GM10266 (cell line): ENCODE data around the gene NBEA.

Experiments
- DNase-seq: peaks from one replicate; pipeline ENCODE4 v3.0.0; 2012; ENCODE audit errors: extremely low spot score
- TF ChIP-seq, protein P1 (sequence below): IDR thresholded peaks from 2 replicates; pipeline ENCODE4 v1.5.1; 2012; ENCODE audit warnings: mild to moderate bottlenecking, low read depth; ENCODE audit not compliant: control insufficient read depth, insufficient read depth; ENCODE audit errors: missing control alignments

Gene NBEA

DNA sequence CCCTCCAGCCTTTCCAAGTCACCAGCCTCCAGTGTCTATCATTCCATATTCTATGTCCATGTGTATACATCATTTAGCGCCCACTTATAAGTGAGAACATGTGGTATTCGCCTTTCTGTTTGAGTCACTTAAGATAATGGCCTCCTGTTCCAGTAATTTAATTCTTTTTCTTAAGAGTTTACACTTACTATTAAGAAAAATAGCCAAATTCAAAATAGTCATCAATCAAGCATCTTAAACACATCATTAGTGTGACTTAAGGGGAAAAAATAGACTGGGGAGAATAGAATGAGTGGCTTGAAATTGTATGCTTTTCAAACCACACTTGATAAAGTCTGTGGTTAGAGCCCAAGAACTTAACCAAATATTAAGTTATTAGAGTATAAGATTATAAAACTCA, 286.5 kb downstream of the NBEA start:
- TF ChIP-seq, protein P1, sequence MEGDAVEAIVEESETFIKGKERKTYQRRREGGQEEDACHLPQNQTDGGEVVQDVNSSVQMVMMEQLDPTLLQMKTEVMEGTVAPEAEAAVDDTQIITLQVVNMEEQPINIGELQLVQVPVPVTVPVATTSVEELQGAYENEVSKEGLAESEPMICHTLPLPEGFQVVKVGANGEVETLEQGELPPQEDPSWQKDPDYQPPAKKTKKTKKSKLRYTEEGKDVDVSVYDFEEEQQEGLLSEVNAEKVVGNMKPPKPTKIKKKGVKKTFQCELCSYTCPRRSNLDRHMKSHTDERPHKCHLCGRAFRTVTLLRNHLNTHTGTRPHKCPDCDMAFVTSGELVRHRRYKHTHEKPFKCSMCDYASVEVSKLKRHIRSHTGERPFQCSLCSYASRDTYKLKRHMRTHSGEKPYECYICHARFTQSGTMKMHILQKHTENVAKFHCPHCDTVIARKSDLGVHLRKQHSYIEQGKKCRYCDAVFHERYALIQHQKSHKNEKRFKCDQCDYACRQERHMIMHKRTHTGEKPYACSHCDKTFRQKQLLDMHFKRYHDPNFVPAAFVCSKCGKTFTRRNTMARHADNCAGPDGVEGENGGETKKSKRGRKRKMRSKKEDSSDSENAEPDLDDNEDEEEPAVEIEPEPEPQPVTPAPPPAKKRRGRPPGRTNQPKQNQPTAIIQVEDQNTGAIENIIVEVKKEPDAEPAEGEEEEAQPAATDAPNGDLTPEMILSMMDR = no peak
- DNase-seq = no peak

DNA sequence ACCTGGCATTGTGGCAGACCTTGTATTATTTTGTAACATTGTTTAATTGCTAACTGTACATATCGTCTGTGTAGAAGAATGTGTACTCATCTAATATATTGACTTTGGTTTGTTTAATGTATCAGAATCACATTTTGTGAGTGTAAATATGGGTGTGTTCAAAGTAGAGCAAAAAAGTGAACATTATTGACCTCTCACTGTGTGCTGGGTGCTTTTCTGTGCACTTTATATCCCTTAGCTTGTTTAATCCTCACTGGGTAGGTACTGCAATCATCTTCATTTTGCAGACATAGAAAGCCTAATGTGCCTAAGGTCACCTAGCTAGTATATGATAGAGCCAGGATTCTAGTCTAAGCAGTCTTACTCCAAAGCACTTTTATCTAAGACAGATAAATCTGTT, 289.4 kb downstream of the NBEA start:
- TF ChIP-seq, protein P1 = no peak
- no peak for DNase-seq

DNA sequence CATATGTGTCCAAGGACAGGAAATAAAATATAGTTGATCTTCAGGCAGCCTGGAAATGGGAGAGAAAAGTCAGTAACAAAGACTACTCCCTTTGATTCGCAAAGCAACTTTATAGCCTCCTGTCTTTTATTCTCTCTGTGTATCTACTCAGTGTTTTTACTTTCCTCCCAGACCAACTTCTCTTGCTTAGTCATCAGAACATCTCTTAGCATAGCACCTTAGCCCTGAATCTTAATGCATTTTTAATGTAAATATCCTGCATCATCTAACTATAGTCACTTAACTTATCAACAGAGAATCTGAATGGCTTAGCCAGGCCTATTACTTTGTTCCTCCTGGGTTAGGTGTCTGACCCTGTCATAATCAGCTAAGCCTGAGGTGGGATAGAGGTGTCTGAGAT, 296.2 kb downstream of the NBEA start:
- no peak for DNase-seq
- TF ChIP-seq, protein P1 = no peak

DNA sequence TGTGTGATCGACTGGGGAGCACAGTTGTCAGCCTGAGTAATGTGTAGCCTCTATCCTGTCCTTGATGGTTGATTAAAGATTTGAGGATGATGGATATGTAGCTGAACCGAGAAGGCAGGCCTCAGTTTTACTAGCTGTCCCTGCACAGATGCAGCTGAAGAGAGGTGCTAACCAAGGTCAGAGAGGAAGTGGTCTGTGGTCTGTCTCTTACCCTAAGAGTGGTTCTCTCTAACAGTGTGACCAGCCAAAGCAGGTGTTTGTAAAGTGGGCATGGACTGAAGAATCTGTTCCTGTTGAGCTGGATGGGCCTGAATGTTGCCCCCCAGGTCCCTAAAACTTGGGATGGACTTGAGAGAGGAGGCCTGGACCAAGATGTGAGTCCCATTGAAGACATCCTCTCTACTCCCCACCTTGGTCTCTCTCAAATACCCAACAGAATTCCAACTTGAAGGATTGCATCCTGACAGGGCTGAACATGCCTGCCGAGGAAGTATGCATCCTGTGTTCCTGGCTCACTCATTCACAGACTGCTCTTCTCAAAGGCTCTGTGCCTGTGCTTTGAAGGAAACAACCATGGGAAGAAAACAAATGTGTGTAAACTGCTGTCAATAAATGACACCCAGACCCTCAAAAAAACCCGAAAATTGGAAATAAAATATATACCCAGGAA, 310.6 kb downstream of the NBEA start:
- TF ChIP-seq, protein P1 = no peak

DNA sequence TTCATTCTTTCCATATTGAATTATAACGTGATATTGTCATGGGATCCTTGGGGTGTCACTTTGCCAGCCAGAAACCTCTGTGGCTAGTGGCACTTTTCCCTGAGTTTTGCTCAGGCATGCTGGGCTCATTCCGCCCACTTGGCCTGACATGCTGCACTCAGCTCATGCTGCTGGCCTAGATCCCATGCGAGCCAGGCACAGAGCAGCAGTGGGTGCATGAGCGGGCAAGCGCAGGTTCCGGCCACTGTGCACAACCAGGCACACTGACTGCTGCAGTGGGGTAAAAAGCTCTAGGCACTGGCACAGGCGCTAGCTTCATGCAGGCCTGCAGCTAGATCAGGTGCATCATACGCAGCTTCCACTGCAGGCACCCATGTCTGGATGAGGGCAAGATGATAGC, 313.2 kb downstream of the NBEA start:
- DNase-seq = no peak
- TF ChIP-seq, protein P1 = no peak

More for the DNA sequence above, 310.6 kb downstream of the NBEA start:
- no peak for DNase-seq

DNA sequence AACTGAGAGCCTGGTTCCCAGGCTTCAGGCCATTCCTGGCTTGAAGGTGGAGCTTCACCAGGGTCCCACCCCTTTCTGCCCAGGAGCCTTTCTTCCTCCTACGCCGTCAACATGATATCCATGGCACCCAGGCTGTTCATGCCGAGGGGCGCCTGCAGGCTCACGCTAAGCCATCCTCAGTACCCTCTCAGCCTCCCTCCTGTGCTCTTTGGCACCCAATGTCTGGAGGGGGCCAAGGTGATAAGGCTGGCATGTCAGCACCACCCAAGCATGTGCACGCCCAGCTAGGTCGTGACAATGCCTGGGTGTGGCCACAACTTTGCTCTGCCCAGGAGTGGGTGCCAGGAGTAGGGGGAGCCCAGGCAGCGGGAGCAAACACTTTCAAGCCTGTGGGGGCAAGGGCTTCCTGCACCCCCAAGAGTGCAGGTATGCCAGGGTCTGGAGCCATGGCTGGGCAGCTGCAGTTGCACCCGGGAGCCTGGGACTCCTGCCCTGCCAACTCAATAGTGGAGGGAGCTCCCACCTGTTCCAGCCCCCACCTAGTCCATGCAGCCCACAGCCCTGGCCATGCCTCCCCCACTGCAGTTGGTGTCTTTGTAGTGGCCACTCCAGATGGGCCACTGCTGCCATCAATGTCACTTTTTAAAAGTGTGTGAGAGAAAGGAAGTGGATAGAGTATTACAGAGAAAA, 314.5 kb downstream of the NBEA start:
- TF ChIP-seq, protein P1 = no peak
- DNase-seq = no peak

DNA sequence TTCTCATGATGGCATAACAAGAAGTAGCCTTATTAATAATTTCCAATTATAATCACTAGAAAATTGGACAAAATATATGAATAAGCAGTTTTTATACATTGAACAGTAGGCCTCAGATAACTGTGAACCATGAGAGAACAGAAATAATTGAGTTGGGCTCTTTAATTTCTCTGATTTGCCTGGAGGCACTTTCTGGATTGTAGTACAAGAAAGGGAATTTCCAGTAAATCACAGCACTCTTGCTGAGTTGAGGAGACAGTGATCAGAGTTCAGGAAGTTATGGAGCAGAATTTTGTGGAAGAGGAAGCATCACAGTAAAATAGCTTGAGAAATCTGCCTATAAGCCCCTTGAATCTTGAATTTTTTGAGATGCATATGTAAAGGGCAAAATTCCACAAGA, 318.2 kb downstream of the NBEA start:
- TF ChIP-seq, protein P1 = no peak
- no peak for DNase-seq
